ENCODE data around the gene SPAG6. TPM values are rescaled to one million over a fixed set of nuclear protein-coding genes. Genes with fewer than 3 reads are reported as not detected.
"Not testable (repeated sequence)": the region's sequence is repeated elsewhere in the genome, so short reads cannot be mapped to it uniquely, and the experiment has no call there.

Gene SPAG6
- polyA plus RNA-seq, 3 donors = 0.78 to 1.5 (median 1.3) TPM

DNA sequence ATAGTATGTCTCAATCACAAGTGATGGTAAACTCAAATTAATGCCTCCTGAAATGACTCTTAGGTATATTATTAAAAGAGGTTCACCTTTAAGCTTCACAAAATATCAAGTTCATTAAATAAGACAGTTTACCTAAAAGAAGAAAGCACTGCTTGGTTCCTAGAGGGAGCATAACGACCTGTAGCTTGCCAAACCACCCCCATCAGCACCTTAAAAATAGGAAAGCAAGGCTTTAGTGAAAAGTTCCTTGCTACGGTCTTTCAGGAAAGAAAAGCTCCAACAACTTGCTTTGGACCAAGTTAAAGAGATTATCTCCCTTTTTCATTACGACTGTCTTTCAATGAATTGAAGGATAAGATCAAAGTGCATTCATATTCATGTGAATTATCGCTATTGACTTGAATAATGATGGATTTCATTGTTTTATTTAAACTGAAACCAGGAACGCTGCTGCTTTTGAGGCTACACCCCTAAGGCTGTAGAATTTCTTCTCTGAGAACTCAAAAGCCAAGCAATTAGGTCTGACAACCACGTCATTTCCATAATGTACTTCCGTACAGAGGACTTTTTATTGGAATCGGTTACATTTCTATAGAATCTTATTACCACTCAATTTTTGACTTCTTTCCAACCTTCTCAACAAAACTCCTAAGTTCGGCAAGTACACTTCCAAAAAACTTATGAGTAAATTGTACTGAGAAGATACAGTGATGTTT lies 7.0 kb upstream of the SPAG6 start:
- no peak for DNase-seq (ENCODE audit: extremely low read depth in 1 of 11, low read depth in 9 of 11, low spot score in 4 of 11)

DNA sequence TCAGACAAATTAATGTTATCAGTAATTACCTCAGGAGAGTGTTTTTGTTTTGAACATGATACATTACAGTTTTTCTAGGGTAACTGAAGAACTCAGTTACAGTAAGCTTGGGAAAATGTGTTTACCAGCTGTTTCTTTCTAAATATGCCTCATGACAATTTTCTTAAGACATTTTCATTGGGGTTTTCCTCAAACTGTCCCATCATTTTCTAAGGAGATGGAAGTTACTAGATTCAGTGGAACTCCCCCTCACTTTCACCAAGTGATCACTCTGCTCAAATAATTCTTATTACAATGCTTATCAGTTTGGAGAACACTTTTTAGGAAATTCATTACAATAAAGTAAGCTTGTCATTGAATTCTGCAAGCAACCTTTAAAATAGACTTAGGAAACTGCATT lies 6.4 kb upstream of the SPAG6 start:
- no peak for DNase-seq (ENCODE audit: extremely low read depth in 1 of 11, low read depth in 9 of 11, low spot score in 4 of 11)

DNA sequence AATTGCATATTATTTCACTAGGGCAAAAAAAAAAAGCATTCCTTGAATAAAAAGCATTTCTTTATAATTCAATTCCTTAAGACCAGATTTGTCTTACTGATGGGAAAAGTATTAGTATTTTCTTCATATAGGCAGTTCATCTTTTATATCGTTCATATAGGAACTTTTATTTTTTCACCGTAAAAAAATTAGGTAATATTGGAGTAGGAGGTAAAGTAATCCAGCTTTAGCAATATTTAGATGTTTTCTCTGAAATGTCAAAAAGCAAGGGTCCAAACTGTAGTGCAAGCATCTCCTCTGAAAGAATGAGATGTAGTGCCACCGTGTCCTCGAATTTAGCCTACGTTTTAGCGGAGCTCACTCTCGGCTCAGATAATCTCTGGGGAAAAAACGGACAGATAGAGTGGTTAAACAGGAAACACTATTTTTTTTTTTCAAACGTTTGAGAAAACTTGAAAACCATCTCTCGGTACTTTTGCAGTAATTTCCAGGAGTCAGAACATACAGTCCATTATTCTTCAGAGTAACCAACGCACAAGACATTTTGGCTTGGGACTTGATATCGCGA lies 5.5 kb upstream of the SPAG6 start:
- DNase-seq (ENCODE audit: extremely low read depth in 1 of 11, low read depth in 9 of 11, low spot score in 4 of 11) = no peak

DNA sequence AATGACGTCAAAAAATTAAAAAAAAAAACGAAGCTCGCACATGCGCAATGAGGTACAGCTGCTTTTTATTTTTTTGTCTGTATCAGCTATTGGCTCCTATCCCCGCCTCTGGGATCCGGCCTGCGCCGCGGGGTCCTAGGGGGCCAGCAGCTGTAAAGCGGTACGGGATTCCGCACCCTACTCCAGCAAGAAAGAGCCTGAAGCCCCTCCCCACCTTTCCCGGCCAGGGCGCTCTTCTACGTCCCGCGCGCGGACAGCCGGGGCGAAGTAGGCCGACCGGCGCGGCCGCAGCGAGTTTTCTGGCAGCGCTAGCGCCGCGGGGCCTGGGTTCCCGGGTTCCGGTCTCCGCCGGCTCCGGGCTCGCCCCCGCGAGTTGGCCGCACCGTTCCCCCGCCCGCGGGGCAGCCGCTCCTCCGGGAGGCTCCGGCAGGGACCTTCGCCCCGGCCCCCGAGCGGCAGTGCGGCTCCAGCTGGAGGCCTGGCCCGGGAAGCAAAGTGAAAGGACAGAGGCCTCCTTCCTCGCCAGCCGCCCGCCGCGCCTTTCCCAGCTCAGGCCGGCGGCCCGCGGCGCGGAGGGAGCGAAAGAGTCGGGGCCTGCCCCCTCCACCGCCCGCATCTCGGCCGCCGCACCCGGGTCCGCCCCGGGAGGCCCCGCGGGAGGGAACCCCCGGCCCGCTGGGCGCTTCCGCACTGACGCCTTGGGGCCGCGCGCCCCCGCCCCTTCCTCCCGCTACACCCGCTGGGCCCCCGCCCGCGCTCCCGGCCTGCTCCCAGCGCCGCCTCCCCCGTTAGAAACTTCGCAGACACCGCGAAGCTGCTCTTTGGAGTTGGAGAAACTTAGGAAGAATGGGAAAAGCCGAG lies 4.7 kb upstream of the SPAG6 start:
- DNase-seq (ENCODE audit: extremely low read depth in 1 of 11, low read depth in 9 of 11, low spot score in 4 of 11) = peak in 1 of 11 donors; percentile 82

DNA sequence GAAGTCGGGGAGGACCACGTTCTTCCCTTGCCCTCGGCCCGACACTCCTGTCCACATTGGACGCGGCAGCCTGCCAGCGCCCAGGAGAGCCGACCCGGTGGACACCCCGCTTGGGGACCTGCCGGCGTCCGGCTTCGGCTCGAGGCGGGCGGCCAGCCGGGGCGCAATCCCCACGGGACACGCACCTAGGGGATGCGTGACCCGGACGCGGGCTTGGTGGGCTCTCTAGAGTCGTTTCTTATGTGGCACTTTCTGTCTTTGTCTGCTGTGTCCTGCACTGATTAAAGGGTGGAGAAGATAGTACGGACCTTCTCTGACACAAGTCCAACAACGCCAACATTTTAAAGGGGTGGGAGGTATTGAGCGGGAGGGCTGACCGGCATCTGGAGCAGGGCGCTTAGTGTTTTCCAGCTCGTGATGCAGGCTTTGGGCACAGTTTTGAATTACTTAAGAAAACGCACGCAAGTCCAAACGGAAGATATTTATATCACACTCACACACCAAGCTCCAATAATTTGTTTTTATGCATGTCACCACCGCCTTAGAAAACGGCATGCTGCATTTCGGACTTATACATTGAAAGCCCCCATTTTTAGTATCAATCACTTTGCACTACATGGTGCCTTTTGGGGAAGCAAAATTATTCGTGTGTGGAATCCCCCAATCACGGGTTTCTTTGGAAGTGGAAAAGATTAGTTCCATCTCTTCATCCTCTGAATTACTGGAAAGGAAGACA lies 3.9 kb upstream of the SPAG6 start:
- DNase-seq (ENCODE audit: extremely low read depth in 1 of 11, low read depth in 9 of 11, low spot score in 4 of 11) = no peak

DNA sequence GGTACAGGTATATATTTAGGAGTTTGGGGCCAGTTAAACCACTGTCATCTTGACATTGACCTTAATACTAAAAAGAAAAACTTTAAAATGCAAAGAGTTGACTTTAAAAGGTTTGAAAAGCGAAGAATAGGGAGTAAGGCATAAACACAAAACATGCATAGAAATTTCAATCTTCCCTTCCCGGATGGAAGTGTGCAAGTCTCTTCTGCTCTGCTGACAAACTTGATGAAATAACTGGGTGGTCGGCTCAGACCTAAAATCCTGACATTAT lies 3.4 kb upstream of the SPAG6 start:
- no peak for DNase-seq (ENCODE audit: extremely low read depth in 1 of 11, low read depth in 9 of 11, low spot score in 4 of 11)

DNA sequence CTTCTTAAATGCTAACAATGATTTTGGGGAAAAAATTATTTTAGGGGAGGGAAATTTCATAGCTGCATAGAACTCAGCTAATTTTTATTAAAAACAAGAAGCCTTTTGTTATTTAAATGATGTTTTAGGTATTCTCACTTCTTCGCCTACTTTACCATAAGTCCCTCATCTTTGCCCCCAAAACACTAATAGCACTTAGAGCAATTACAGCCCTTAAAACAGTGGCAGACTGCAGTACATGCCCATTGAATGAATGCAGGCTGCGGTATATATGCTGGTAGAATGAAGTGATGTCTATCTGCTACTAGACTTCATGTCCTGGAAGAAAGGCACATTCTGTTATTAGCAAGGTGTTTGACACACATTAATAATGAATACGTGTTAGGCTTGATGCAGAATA lies 2.9 kb upstream of the SPAG6 start:
- DNase-seq (ENCODE audit: extremely low read depth in 1 of 11, low read depth in 9 of 11, low spot score in 4 of 11) = no peak

DNA sequence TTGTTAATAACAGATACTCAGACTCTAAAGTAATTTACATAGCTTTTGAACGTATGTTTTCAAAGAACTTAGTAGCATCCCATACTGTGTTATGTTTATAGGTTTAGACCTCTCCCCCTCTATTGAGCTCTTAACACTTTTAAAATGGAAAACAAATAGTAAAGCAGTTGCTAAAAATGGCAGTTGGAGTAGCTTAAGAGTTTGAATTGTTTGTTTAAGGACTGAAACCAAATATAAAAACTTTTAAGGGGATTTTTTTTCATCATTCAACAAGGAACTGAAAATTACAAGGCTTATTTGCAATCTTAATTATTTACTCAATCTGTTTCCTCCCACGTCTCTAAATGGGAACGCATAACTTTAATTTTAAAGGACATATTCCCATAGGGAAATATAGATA lies 1.6 kb upstream of the SPAG6 start:
- no peak for DNase-seq (ENCODE audit: extremely low read depth in 1 of 11, low read depth in 9 of 11, low spot score in 4 of 11)

DNA sequence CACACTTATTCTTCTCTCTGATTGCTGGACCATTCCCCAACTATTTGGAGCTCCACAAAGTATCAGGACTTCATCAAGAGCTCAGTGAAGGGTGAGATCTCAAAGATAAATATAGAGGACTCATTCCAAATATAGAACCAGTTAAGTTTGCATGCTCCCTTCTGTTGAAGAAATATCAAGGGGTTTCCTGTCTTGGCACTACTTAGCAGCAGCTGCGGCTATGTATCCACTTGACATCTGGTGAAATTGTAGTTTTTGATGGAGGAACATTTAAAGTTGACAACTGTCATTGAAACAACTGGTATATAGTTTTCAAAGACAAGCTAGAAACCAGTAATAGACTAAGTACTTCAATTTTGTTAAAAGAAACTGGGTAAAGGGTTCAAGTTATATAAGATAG lies 1.0 kb upstream of the SPAG6 start:
- no peak for DNase-seq (ENCODE audit: extremely low read depth in 1 of 11, low read depth in 9 of 11, low spot score in 4 of 11)

DNA sequence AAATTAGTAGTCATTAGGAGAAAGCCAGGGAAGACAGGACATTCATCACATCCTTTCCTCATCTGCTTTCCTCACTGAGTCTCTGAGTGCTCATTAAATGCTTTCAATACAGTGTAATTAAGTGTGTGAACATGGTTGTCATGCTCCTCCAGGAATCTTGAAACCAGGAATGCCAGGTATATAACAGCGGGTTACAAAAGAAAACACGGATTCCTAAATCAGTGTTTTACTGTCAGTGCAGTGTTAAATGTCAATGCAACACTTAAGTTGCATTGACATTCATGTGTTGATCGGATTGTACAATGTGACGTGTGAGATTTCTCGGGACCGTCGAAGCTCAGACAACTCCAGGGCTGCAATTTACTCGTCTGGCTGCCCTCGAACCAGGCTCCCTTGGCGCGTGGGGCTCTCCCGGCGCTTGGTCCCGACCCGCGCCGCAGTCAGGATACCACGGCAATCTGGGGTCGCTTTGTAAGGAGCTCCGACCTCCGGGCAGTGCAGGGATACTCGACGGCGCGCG lies 455 bp upstream of the SPAG6 start:
- no peak for DNase-seq (ENCODE audit: extremely low read depth in 1 of 11, low read depth in 9 of 11, low spot score in 4 of 11)

DNA sequence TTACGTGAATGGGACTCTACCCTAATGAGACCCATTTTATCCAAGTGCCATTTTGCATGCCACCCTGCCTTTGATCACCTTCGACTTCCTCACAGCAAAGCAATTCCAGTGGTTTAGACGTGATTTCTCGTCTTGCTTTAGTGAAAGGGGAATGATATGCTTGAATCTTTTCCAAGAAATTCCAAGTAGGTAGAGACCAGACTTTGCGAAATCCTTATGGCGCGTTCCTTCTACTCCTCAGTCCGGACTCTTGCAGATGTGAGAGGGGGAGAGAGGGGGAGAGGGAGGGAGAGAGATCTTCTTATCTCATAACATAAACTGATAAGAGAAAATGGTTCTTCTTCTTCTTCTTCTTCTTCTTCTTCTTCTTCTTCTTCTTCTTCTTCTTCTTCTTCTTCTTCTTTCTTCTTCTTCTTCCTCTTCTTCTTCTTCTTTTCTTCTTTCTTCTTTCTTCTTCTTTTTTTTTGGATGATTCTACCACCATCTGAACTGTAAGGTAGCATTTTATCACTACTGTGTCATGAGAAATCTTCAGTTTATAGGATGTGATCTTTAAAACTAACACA lies 883 bp downstream of the SPAG6 start:
- DNase-seq (ENCODE audit: extremely low read depth in 1 of 11, low read depth in 9 of 11, low spot score in 4 of 11) = no peak

DNA sequence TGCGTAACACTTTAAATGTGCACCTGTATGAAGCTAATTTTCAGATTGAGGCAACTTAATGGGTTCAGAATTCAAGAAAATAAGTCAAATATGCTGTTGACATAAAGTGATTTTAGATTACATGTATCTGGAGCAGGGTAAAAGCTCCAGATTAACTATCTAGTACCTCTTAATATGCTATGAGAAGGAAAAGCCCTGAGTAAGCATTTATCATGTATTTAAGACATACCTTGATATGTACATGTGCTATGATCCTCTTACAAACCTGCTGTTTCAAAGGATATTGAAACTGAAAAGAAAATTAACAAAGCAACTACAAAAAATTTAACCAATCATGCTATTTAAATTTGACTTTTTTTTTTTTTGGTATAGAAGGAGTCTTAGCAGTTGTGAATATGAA lies 4.5 kb downstream of the SPAG6 start:
- no peak for DNase-seq (ENCODE audit: extremely low read depth in 1 of 11, low read depth in 9 of 11, low spot score in 4 of 11)

DNA sequence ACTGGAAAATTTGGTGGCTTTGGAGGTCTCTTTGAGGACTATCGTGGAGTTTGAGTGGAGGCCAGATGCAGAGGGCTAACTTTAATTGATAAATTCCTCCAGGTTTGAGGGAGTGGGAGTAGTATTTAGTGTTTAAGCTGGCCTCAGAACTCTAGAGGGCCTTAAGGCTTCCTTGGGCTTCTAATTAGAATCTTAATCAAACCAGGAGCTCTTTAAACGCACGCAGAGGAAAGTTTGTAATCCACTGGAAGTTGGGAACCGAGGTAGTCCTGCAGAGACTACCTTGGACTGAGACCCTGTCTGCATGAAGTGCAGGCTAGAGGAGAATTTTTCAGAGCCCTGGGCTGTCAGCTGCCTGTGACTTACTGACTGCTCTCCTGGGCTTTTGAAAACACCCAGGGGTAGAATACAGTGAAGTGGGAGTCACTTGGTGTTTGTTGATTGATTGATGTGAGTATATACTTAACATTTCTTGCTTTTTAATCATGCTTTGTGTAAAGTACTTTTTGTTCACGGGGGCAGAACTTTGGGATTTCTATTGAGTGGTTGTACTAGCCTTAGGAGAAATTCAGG lies 5.9 kb downstream of the SPAG6 start:
- no peak for DNase-seq (ENCODE audit: extremely low read depth in 1 of 11, low read depth in 9 of 11, low spot score in 4 of 11)

DNA sequence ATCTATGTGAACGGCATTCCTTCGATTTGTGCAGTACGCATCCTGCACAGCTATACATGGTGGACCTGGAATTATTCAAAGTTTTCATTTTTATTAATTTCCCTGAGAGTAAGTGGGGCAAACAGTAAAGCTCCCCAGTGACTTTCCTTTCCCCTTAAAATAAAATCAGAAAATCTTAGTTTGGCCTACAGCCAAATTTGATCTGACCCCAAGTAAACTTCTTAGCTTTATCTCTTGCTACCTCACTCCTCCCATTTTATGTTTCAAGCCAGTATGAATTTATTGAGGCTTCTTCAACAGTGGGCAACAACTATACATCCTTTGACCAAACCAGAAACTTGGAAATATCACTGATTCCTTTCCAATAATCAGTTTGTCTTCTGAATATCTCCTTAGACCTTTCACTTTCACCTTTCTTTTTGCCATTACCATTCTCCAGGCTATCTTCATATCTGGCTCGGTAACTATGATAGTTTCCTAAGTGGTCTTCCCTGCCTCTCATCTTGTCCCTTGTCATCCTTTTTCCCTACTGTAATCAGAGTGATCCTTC lies 11.1 kb downstream of the SPAG6 start:
- DNase-seq (ENCODE audit: extremely low read depth in 1 of 11, low read depth in 9 of 11, low spot score in 4 of 11) = no peak

DNA sequence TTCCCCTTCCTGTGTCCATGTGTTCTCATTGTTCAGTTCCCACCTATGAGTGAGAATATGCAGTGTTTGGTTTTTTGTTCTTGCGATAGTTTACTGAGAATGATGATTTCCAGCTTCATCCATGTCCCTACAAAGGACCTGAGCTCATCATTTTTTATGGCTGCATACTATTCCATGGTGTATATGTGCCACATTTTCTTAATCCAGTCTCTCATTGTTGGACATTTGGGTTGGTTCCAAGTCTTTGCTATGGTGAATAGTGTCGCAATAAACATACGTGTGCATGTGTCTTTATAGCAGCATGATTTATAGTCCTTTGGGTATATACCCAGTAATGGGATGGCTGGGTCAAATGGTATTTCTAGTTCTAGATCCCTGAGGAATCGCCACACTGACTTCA lies 12.5 kb downstream of the SPAG6 start:
- not testable (repeated sequence) for DNase-seq (ENCODE audit: extremely low read depth in 1 of 11, low read depth in 9 of 11, low spot score in 4 of 11)

DNA sequence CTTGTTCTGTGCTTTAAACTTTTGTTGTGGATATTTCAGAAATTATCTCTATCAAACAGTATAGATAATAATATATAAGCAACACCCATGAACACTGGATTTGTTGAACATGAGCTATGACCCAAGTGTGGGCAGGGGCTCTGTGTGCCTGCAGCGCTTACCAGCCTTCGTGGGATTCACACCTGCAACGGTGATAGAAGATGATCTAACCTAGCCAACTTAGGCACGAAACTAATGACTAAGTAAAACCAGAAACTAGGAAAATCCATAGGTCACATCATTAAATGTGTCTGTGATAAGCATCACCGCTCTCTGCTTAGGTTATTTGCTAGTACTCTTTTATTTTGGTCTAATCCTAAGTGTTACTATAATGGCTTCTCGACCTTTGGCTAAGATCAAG lies 18.0 kb downstream of the SPAG6 start:
- no peak for DNase-seq (ENCODE audit: extremely low read depth in 1 of 11, low read depth in 9 of 11, low spot score in 4 of 11)

DNA sequence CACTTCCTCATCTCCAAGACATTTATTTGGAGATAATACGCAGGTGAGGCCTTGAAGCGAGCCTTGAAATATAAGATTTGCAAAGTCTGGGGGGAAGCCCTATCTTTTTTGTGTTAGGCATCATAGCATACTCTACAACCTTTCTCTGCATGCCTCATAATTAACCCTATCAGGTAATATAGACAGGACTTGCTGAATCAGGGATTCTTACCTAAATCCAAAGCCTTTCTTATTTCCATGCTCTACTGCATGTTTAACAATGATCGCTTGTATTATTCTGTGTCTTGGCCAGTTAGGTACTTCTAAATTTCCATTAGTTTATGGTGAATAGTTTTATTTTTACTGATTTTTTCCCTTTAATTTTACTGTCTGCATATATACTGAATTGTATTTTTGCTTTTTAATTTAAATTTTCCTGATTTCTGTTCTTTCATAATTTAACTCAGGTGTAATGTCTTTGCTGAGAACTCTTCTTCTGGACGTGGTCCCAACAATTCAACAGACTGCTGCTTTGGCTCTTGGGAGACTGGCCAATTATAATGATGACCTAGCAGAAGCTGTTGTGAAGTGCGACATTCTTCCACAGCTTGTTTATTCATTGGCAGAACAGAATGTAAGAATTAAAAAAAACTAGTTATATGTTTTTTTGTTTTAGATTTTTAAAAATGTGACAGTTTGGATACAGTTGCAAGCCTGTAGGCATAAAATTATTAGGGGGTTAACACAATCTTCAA lies 19.3 kb downstream of the SPAG6 start:
- DNase-seq (ENCODE audit: extremely low read depth in 1 of 11, low read depth in 9 of 11, low spot score in 4 of 11) = no peak

DNA sequence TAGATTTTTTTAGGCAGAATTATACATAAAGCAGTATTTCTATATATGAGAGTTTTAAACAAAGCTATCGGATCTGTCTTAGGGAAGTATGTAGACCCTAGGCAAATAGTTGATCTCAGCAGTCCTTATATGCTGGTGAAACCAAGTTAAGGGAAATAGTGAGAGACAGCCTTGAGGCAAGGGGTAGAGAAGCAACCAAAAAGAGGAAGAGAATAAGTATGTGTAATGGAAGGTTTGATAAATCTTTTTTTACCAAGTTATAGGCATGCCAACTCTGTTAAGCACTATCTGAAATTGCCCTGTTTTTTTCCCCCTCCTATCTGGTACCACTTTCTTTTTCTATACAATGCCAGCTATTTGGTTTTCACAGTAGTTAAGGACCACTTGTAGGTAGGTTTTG lies 19.9 kb downstream of the SPAG6 start:
- no peak for DNase-seq (ENCODE audit: extremely low read depth in 1 of 11, low read depth in 9 of 11, low spot score in 4 of 11)

All from renal cortex interstitium (tissue), 11 donors.